Endothelial cell of umbilical vein (primary cell): ENCODE measurements around the gene DNAJC28. TPM values are rescaled to one million over a fixed set of nuclear protein-coding genes. Genes with fewer than 3 reads are reported as not detected.

Experiments
- BruUV-seq: library from RNA; stranded (reverse); fragments of 400-500 nt; replicated peaks from 2 replicates; lab custom pipeline; 2021; lab: Mats Ljungman, UMichigan
- CTCF ChIA-PET: fragments of 300-600, 350-600 bp; sonication (Branson Sonifier 250); formaldehyde crosslinking; loops from one replicate; lab custom pipeline; 2021; ENCODE audit warnings: antibody characterized with exemption, inconsistent platforms; lab: Charles Lee
- POLR2A ChIA-PET: fragments of 300-600, 350-600 bp; sonication (Branson Sonifier 250); formaldehyde crosslinking; loops from one replicate; lab custom pipeline; 2021; ENCODE audit warnings: antibody characterized with exemption, inconsistent platforms; lab: Charles Lee
- DNase-seq: peaks from one replicate; pipeline ENCODE4 v3.0.0-alpha.2; 2011; ENCODE audit warnings: low read depth, low spot score
- FAIRE-seq: peaks from 2 replicates; lab custom pipeline; 2011; peaks lifted over from hg19 to GRCh38; lab: Jason Lieb, UNC
- H2AFZ ChIP-seq: 2 replicates; pipeline ENCODE4 v1.6.0; 2012; ENCODE audit warnings: low read depth, low read length, control low read depth, inconsistent platforms
- H3K27ac ChIP-seq: 2 replicates; pipeline ENCODE4 v1.5.1; 2011; ENCODE audit warnings: low read depth, mild to moderate bottlenecking, control low read depth, low read length, moderate library complexity; ENCODE audit not compliant: insufficient read depth
- H3K27me3 ChIP-seq, 2 experiments: 2 replicates each; pipeline versions ENCODE4 v1.6.0 to v1.6.1; 2011; ENCODE audit warnings: low read length in 2 of 2, mixed read lengths in 1 of 2; ENCODE audit not compliant: control insufficient read depth in 2 of 2, insufficient read depth in 2 of 2
- H3K36me3 ChIP-seq, 2 experiments: 2 replicates in 1 of 2; 3 replicates in 1 of 2; pipeline ENCODE4 v1.5.1; 2011; ENCODE audit warnings: low read length in 2 of 2, mild to moderate bottlenecking in 1 of 2, moderate library complexity in 1 of 2; ENCODE audit not compliant: control insufficient read depth in 2 of 2, insufficient read depth in 2 of 2; ENCODE audit errors: extremely low read depth in 1 of 2
- H3K4me1 ChIP-seq: 3 replicates; pipeline ENCODE4 v1.5.1; 2011; ENCODE audit warnings: mild to moderate bottlenecking, low read length; ENCODE audit not compliant: control insufficient read depth, insufficient read depth; ENCODE audit errors: extremely low read depth
- H3K4me2 ChIP-seq: 2 replicates; pipeline ENCODE4 v1.6.1; 2011; ENCODE audit warnings: low read length, control low read depth, mixed read lengths; ENCODE audit not compliant: insufficient read depth
- H3K4me3 ChIP-seq, 3 experiments: fragments of 200-600 bp in 1 of 3; sonication (generic), shearing (Covaris generic) in 1 of 3; replicated peaks in 1 of 3; 2 replicates each; pipeline ENCODE4 v1.5.1; 2011 to 2016; ENCODE audit warnings: control low read depth in 3 of 3, low read length in 3 of 3, mild to moderate bottlenecking in 2 of 3, inconsistent platforms in 1 of 3, low read depth in 1 of 3, moderate library complexity in 1 of 3; ENCODE audit not compliant: insufficient read depth in 1 of 3
- H3K79me2 ChIP-seq: 2 replicates; pipeline ENCODE4 v1.6.0; 2012; ENCODE audit warnings: low read length, inconsistent platforms; ENCODE audit not compliant: control insufficient read depth, insufficient read depth
- H3K9ac ChIP-seq: replicated peaks from 2 replicates; pipeline ENCODE3; 2011; ENCODE audit warnings: low read length, control low read depth; ENCODE audit not compliant: insufficient read depth; ENCODE audit errors: extremely low read depth
- H3K9me1 ChIP-seq: replicated peaks from 3 replicates; pipeline ENCODE4 v1.6.0; 2011; ENCODE audit warnings: mild to moderate bottlenecking, low read length; ENCODE audit not compliant: control insufficient read depth, insufficient read depth; ENCODE audit errors: extremely low read depth
- H3K9me3 ChIP-seq: replicated peaks from 2 replicates; pipeline ENCODE4 v1.5.1; 2012; ENCODE audit warnings: low read length, inconsistent platforms; ENCODE audit not compliant: control insufficient read depth, insufficient read depth
- H4K20me1 ChIP-seq: replicated peaks from 2 replicates; pipeline ENCODE3; 2011; ENCODE audit warnings: mild to moderate bottlenecking, low read length; ENCODE audit not compliant: control insufficient read depth, insufficient read depth; ENCODE audit errors: extremely low read depth
- EZH2 ChIP-seq: IDR thresholded peaks from 2 replicates; pipeline ENCODE4 v1.6.1; 2012; ENCODE audit warnings: borderline replicate concordance, low read depth, mild to moderate bottlenecking, moderate library complexity, low read length, inconsistent platforms; ENCODE audit not compliant: severe bottlenecking
- GATA2 ChIP-seq: IDR thresholded peaks from 2 replicates; pipeline ENCODE4 v1.7.0; 2011; ENCODE audit warnings: low read depth, mild to moderate bottlenecking, moderate library complexity, mixed read lengths, low read length; ENCODE audit not compliant: insufficient read length, insufficient read depth
- JUN ChIP-seq: IDR thresholded peaks from 2 replicates; pipeline ENCODE4 v1.6.1; 2011; ENCODE audit warnings: borderline replicate concordance, low read depth; ENCODE audit not compliant: insufficient read length, insufficient read depth
- MYC ChIP-seq: IDR thresholded peaks from one replicate; pipeline ENCODE4 v1.6.1; 2011; ENCODE audit warnings: mild to moderate bottlenecking, low read depth, low read length
- POLR2A ChIP-seq: IDR thresholded peaks from 2 replicates; pipeline ENCODE4 v1.6.1; 2012; ENCODE audit warnings: low read depth, mild to moderate bottlenecking, control low read depth, low read length
- dilution Hi-C: fragments of 300-500 bp; cut with MboI; formaldehyde crosslinking; loops from one replicate; pipeline ENCODE4 v1.15.0; 2019; ENCODE audit warnings: low sequenced_read_pairs; ENCODE audit not compliant: extremely low pct_ligation_motif_present
- intact Hi-C: fragments of 100-400 bp; cut with micrococcal nuclease; formaldehyde crosslinking; loops from one replicate; pipeline ENCODE4 v1.10.0; 2022
- polyA plus RNA-seq, 4 experiments: library from polyadenylated mRNA; depleted of rRNA in 3 of 4; stranded (reverse) in 3 of 4; unstranded in 1 of 4; fragments of >200 nt; gene quantifications; 2 replicates each; pipeline versions ENCODE4 v1.2.1 to v1.2.3, GENCODE V29; 2011 to 2012; ENCODE audit warnings: missing spikeins in 1 of 4
- total RNA-seq: library from RNA; stranded (reverse); gene quantifications from 2 replicates; pipeline ENCODE4 v1.2.3, GENCODE V29; 2021

DNAJC28 gene
- total and polyA plus RNA-seq, 2 donors (not counting 3 experiments of a cell fraction or from before 2014, with no cell fraction given): 0.19 to 0.82 TPM

GRCh38 chr21:33441489-33442477, 49.7 kb downstream of the DNAJC28 start:
- Histone ChIP-seq H3K9me1 (no peaks in the 10 kb centered on the region), H3K4me3 (no peak overlapping the region), H3K27me3 (no peaks in the 10 kb centered on the region), H2AFZ (no peak overlapping the region), H3K4me2 (no peak overlapping the region), H3K79me2 (no peaks in the 10 kb centered on the region), H3K9me3 (no peaks in the 10 kb centered on the region), H4K20me1 (no peaks in the 10 kb centered on the region), H3K36me3 (peaks cover 5% of the 10 kb centered on the region in 2 experiments), H3K9ac (no peak overlapping the region), H3K4me1 (no peaks in the 10 kb centered on the region), H3K27ac (no peak overlapping the region)
- FAIRE-seq (no peak), DNase-seq (no peak)
- intact Hi-C loops (no loop called here), dilution Hi-C loops (no loop called here)
- ChIA-PET POLR2A (no interaction called here), CTCF (interaction anchor here (0.7 to 6.7 kb wide), 6 partner anchors 78 to 448 kb away, joined by 3 to 67 read pairs (median 4); no protein-coding TSS in a partner anchor)
- no TSS peak for BruUV-seq
- TF ChIP-seq EZH2: no peak
- no peak for TF ChIP-seq GATA2
- TF ChIP-seq MYC: no peak
- TF ChIP-seq POLR2A: no peak
- no peak for TF ChIP-seq JUN

Other genes starting within 250 kb of the DNAJC28 start
- 21.7 and 21.9 TPM in 2 replicates for gene IL10RB, start 225.3 kb downstream of the DNAJC28 start, total RNA-seq
- 22.5 and 31.4 TPM in 2 replicates for gene IL10RB, start 225.3 kb downstream of the DNAJC28 start, polyA plus RNA-seq
- 44.6 and 47.8 TPM in 2 replicates for gene IFNAR1, start 166.7 kb downstream of the DNAJC28 start, total RNA-seq
- 7.1 and 16.2 TPM in 2 replicates for gene IFNAR1, start 166.7 kb downstream of the DNAJC28 start, polyA plus RNA-seq
- gene IFNGR2, start 88.3 kb downstream of the DNAJC28 start, total RNA-seq: 46.1 and 47.3 TPM in 2 replicates
- gene IFNGR2, start 88.3 kb downstream of the DNAJC28 start, polyA plus RNA-seq: 44.2 and 55.3 TPM in 2 replicates
- gene TMEM50B, start 11.7 kb downstream of the DNAJC28 start, total RNA-seq: 29.3 and 29.7 TPM in 2 replicates
- gene TMEM50B, start 11.7 kb downstream of the DNAJC28 start, polyA plus RNA-seq: 17.3 and 25.1 TPM in 2 replicates
- 98.7 and 112 TPM in 2 replicates for gene GART, start 50.4 kb upstream of the DNAJC28 start, total RNA-seq
- 8.7 and 12.0 TPM in 2 replicates for gene GART, start 50.4 kb upstream of the DNAJC28 start, polyA plus RNA-seq
- 297 and 304 TPM in 2 replicates for gene SON, start 51.3 kb upstream of the DNAJC28 start, total RNA-seq
- 83.1 and 107 TPM in 2 replicates for gene SON, start 51.3 kb upstream of the DNAJC28 start, polyA plus RNA-seq
- 25.7 and 29.4 TPM in 2 replicates for gene DONSON, start 97.0 kb upstream of the DNAJC28 start, total RNA-seq
- gene DONSON, start 97.0 kb upstream of the DNAJC28 start, polyA plus RNA-seq: 12.1 and 14.3 TPM in 2 replicates
- 41.1 and 42.1 TPM in 2 replicates for gene CRYZL1, start 150.0 kb upstream of the DNAJC28 start, total RNA-seq
- gene CRYZL1, start 150.0 kb upstream of the DNAJC28 start, polyA plus RNA-seq: 20.7 and 26.4 TPM in 2 replicates
- gene ITSN1, start 150.8 kb upstream of the DNAJC28 start, total RNA-seq: 86.8 and 91.9 TPM in 2 replicates
- gene ITSN1, start 150.8 kb upstream of the DNAJC28 start, polyA plus RNA-seq: 62.1 and 72.2 TPM in 2 replicates